ENCODE results near the gene NUCB2.

Gene NUCB2

DNA sequence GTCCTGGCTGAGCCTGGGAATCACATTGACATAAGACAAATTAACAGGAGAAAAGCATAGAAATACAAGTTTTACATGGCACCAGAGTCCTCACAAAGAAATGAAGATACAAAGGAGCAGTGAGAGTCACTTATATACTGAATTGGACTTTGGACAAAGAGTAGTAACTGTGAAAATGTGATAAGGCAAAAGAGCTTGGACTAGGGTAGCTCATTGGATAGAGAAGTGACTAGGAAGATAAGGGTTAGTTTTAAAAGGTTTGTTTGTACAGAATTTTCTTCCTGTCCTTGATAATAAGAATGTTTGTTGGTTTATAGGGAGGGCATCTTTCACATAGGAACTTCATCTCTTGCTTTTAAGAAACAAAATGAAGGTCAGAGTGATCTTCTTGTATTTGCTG is 17.9 kb upstream of the NUCB2 start:
- Histone ChIP-seq H3K9me2 (replicated peaks; ENCODE audit: low read depth, low read length) (no peaks in the 10 kb centered on the region), H3K4me2 (ENCODE audit: low read depth, low read length, poor library complexity, severe bottlenecking) (no peak overlapping the region), H3K9me3 (ENCODE audit: insufficient read depth, low read depth, low read length) (no peaks in the 10 kb centered on the region), H3K36me3 (ENCODE audit: insufficient read depth, low read length) (no peaks in the 10 kb centered on the region), H3K79me2 (ENCODE audit: insufficient read depth, low read length) (no peaks in the 10 kb centered on the region), H3F3A (ENCODE audit: low read depth) (no peaks in the 10 kb centered on the region), H3K9ac (ENCODE audit: low read depth, low read length, poor library complexity, severe bottlenecking) (no peak overlapping the region), H3K4me3 (ENCODE audit: low read length, poor library complexity, severe bottlenecking) (no peak overlapping the region), H4K20me1 (ENCODE audit: insufficient read depth, low read length, poor library complexity, severe bottlenecking) (no peaks in the 10 kb centered on the region), H2AFZ (ENCODE audit: low read length) (no peak overlapping the region), H3K4me1 (ENCODE audit: insufficient read depth, low read length, poor library complexity, severe bottlenecking) (no peaks in the 10 kb centered on the region), H3K27me3 (ENCODE audit: insufficient read depth, low read length, poor library complexity, severe bottlenecking) (no peaks in the 10 kb centered on the region)
- TF ChIP-seq, protein P1, sequence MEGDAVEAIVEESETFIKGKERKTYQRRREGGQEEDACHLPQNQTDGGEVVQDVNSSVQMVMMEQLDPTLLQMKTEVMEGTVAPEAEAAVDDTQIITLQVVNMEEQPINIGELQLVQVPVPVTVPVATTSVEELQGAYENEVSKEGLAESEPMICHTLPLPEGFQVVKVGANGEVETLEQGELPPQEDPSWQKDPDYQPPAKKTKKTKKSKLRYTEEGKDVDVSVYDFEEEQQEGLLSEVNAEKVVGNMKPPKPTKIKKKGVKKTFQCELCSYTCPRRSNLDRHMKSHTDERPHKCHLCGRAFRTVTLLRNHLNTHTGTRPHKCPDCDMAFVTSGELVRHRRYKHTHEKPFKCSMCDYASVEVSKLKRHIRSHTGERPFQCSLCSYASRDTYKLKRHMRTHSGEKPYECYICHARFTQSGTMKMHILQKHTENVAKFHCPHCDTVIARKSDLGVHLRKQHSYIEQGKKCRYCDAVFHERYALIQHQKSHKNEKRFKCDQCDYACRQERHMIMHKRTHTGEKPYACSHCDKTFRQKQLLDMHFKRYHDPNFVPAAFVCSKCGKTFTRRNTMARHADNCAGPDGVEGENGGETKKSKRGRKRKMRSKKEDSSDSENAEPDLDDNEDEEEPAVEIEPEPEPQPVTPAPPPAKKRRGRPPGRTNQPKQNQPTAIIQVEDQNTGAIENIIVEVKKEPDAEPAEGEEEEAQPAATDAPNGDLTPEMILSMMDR (conservative IDR thresholded peaks at IDR 0.05; ENCODE audit: low read length) = no peak
- no peak for TF ChIP-seq EZH2phosphoT487 (IDR thresholded peaks at IDR 0.05; ENCODE audit: borderline replicate concordance)

DNA sequence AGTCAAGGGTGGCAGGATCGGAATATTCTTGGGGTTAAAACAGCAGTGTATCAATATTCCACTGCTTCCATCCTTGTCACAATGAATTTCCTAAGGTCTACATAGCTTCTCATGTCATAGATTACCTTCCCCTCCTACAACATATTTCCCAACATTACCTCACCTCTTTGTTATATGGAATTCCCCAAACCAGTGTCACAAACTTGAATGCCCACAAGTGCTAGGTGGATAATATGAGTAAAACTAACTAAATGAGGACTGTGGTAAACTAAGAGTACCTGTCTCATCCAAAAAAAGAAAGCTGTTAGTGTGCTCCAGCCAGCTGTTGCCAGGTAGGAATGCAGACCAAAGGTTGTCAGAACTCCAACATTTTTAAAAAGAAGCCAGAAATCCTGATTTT is 17.0 kb upstream of the NUCB2 start:
- Histone ChIP-seq H3K79me2 (ENCODE audit: insufficient read depth, low read length) (no peaks in the 10 kb centered on the region), H3K4me3 (ENCODE audit: low read length, poor library complexity, severe bottlenecking) (no peak overlapping the region), H3K36me3 (ENCODE audit: insufficient read depth, low read length) (no peaks in the 10 kb centered on the region), H3K4me2 (ENCODE audit: low read depth, low read length, poor library complexity, severe bottlenecking) (no peak overlapping the region), H3K9ac (ENCODE audit: low read depth, low read length, poor library complexity, severe bottlenecking) (no peak overlapping the region), H2AFZ (ENCODE audit: low read length) (no peak overlapping the region), H3K9me3 (ENCODE audit: insufficient read depth, low read depth, low read length) (no peaks in the 10 kb centered on the region), H3K27me3 (ENCODE audit: insufficient read depth, low read length, poor library complexity, severe bottlenecking) (no peaks in the 10 kb centered on the region), H4K20me1 (ENCODE audit: insufficient read depth, low read length, poor library complexity, severe bottlenecking) (no peaks in the 10 kb centered on the region), H3F3A (ENCODE audit: low read depth) (no peaks in the 10 kb centered on the region), H3K4me1 (ENCODE audit: insufficient read depth, low read length, poor library complexity, severe bottlenecking) (no peaks in the 10 kb centered on the region), H3K9me2 (replicated peaks; ENCODE audit: low read depth, low read length) (no peaks in the 10 kb centered on the region)
- no peak for TF ChIP-seq EZH2phosphoT487 (IDR thresholded peaks at IDR 0.05; ENCODE audit: borderline replicate concordance)
- TF ChIP-seq, protein P1 (conservative IDR thresholded peaks at IDR 0.05; ENCODE audit: low read length) = no peak

DNA sequence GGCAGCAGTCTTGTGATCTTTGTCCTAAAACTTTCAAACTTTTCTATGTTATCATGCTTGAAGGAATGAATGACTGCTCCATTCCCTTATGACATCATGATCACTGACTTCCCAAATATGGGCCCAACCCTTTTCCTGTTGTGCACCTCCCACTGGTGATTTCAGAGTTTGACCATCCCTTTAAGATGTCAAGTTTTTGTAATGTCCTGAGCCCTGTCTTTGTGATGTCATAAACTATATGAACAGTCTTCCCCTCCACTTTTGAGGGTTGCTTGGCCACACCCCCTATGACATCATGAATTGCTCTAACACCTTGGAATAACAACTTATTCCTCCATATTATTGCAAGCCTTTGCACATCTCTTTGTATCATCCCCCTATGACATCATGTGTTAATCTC is 16.5 kb upstream of the NUCB2 start:
- TF ChIP-seq, protein P1 (conservative IDR thresholded peaks at IDR 0.05; ENCODE audit: low read length) = no peak
- TF ChIP-seq EZH2phosphoT487 (IDR thresholded peaks at IDR 0.05; ENCODE audit: borderline replicate concordance) = no peak
- H3F3A ChIP-seq (ENCODE audit: low read depth) = no peaks in the 10 kb centered on the region
- no peaks in the 10 kb centered on the region for H3K9me2 ChIP-seq (replicated peaks; ENCODE audit: low read depth, low read length)
- no peaks in the 10 kb centered on the region for H3K4me1 ChIP-seq (ENCODE audit: insufficient read depth, low read length, poor library complexity, severe bottlenecking)
- no peaks in the 10 kb centered on the region for H3K27me3 ChIP-seq (ENCODE audit: insufficient read depth, low read length, poor library complexity, severe bottlenecking)
- no peak overlapping the region for H3K4me3 ChIP-seq (ENCODE audit: low read length, poor library complexity, severe bottlenecking)
- H3K79me2 ChIP-seq (ENCODE audit: insufficient read depth, low read length) = no peaks in the 10 kb centered on the region
- no peaks in the 10 kb centered on the region for H3K9me3 ChIP-seq (ENCODE audit: insufficient read depth, low read depth, low read length)
- no peak overlapping the region for H3K9ac ChIP-seq (ENCODE audit: low read depth, low read length, poor library complexity, severe bottlenecking)
- no peak overlapping the region for H2AFZ ChIP-seq (ENCODE audit: low read length)
- H3K4me2 ChIP-seq (ENCODE audit: low read depth, low read length, poor library complexity, severe bottlenecking) = no peak overlapping the region
- H3K36me3 ChIP-seq (ENCODE audit: insufficient read depth, low read length) = no peaks in the 10 kb centered on the region
- no peaks in the 10 kb centered on the region for H4K20me1 ChIP-seq (ENCODE audit: insufficient read depth, low read length, poor library complexity, severe bottlenecking)

Data from Loucy (cell line).